Measurements from ENCODE around the gene FZD10.

FZD10 gene

DNA sequence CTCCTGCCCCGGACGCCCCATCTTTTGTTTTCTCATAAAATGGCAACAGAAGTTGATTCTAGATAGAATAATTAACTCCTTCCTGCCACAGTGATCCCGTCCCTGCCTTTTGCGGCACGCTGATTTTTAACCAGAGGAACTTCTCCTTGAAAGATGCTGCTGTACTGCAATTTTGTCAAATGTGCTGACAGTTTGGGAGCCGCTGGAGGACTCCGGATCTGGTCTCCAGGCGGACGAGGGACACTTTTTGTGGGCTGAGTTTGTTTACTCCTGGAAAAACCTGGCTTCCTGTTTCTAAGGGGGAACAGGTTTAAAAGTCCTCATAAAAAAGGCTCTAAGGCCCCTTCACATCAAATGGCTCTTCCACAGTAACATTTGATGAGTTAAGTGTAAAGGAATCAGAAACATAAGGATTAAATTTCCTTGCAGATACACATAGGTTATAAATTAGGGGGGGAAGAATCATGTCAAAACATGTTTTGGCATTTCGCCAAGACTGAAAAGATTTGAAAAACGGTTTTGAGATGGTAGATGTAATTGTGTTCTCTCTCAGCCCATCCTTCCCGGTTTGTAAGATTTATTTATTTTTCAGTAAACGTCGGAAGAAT lies 15.5 kb downstream of the FZD10 start:
- TF ChIP-seq, protein P1, sequence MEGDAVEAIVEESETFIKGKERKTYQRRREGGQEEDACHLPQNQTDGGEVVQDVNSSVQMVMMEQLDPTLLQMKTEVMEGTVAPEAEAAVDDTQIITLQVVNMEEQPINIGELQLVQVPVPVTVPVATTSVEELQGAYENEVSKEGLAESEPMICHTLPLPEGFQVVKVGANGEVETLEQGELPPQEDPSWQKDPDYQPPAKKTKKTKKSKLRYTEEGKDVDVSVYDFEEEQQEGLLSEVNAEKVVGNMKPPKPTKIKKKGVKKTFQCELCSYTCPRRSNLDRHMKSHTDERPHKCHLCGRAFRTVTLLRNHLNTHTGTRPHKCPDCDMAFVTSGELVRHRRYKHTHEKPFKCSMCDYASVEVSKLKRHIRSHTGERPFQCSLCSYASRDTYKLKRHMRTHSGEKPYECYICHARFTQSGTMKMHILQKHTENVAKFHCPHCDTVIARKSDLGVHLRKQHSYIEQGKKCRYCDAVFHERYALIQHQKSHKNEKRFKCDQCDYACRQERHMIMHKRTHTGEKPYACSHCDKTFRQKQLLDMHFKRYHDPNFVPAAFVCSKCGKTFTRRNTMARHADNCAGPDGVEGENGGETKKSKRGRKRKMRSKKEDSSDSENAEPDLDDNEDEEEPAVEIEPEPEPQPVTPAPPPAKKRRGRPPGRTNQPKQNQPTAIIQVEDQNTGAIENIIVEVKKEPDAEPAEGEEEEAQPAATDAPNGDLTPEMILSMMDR (IDR thresholded peaks at IDR 0.05; ENCODE audit: control extremely low read depth, extremely low read depth, low read depth, missing control alignments), result no peak
- CTCF ChIA-PET, result interaction anchor here (1.3 kb wide), 1 partner anchor 105 kb away, joined by 3 read pairs; no protein-coding TSS in a partner anchor

DNA sequence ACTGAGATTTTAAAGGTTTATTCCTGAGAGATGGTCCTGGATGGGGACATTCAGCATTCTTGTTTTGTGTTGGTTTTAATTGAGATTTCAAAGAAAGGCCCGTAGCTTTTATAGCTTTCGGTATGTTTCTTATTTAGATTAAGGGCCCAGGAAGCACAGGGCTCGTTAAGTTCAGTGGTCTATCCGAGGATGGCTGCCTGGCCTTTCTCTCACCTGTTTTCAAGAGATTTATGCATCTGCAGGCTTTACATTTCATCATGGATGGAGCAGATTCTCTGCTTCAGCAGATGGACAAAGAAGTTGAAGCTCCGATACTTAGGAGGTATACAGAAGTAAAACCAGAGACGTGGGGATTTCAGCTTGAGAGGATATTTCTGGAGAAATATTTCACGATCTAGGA lies 16.0 kb downstream of the FZD10 start:
- TF ChIP-seq, protein P1 (IDR thresholded peaks at IDR 0.05; ENCODE audit: control extremely low read depth, extremely low read depth, low read depth, missing control alignments), result no peak
- no peak for DNase-seq (ENCODE audit: extremely low spot score)
- ChIA-PET CTCF (interaction anchor here (1.3 kb wide), 1 partner anchor 105 kb away, joined by 3 read pairs; no protein-coding TSS in a partner anchor), POLR2A (no interaction called here)

More for the DNA sequence above, 15.5 kb downstream of the FZD10 start:
- DNase-seq (ENCODE audit: extremely low spot score), result no peak
- POLR2A ChIA-PET, result no interaction called here

DNA sequence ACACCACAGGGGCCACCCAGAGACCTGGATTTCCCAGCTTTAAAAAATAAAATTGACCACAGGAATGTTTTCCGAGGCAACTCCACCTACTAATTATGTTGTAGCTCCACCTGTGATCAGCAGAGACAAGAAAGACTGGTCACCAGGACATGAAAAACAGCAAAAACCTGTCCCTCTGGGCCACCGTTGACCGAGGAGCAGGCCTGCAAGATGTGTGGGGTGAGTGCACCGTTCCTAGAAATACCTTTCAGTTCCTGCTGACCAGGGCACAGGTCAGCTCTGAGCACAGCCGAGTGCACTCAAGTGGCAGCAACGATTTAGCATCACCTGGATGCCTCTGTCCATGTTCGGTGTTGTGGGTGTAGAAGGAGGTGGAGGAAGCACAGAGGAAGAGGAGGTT lies 16.9 kb downstream of the FZD10 start:
- DNase-seq (ENCODE audit: extremely low spot score), result no peak
- POLR2A ChIA-PET, result no interaction called here
- TF ChIP-seq, protein P1 (IDR thresholded peaks at IDR 0.05; ENCODE audit: control extremely low read depth, extremely low read depth, low read depth, missing control alignments), result no peak
- CTCF ChIA-PET, result interaction anchor here (1.3 kb wide), 1 partner anchor 106 kb away, joined by 3 read pairs; no protein-coding TSS in a partner anchor

DNA sequence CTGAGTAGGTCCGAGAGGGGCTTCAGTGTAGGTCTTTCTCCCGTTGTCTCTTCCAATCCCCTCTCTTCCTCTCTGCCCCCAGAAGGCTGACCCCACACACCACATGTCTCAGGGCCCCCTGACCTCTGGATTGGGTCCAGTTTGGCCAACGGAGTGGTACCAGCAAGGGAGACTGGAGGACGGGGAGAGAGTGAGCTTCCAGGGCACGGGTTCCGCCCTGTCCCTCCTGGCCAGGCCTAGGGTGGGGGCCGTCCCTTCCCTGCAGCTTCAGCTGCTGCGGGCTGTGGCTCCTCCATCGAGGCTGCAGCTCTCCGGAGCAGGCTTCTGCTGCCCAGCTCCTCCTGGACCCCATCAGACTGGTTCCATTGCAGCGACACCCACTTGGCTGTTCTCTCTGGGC lies 17.4 kb downstream of the FZD10 start:
- no peak for DNase-seq (ENCODE audit: extremely low spot score)
- ChIA-PET CTCF (no interaction called here), POLR2A (no interaction called here)
- TF ChIP-seq, protein P1 (IDR thresholded peaks at IDR 0.05; ENCODE audit: control extremely low read depth, extremely low read depth, low read depth, missing control alignments), result no peak

DNA sequence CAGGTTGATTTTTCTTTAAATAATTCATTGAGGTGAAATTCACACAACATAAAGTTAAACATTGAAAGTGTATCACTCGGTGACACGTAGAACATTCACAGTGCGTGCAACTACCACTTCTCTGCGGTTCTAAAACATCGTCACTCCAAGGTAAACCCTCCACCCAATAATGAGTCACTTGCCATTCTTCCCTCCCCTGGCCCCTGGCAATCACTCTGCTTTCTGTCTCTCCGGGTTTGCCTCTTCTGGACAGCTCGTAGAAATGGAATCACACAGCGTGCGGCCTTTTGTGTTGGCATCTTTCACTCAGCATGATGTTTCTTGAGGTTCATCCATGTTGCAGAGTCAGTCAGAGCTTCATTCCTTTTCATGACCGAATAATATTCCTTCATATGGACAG lies 18.9 kb downstream of the FZD10 start:
- POLR2A ChIA-PET, result no interaction called here
- TF ChIP-seq, protein P1 (IDR thresholded peaks at IDR 0.05; ENCODE audit: control extremely low read depth, extremely low read depth, low read depth, missing control alignments), result no peak
- CTCF ChIA-PET, result no interaction called here
- no peak for DNase-seq (ENCODE audit: extremely low spot score)

- TF ChIP-seq, protein P1 (IDR thresholded peaks at IDR 0.05; ENCODE audit: control extremely low read depth, extremely low read depth, low read depth, missing control alignments), result no peak
- DNase-seq (ENCODE audit: extremely low spot score), result no peak
- POLR2A ChIA-PET, result no interaction called here
- CTCF ChIA-PET, result no interaction called here
Observed at GRCh38 chr12:130183585-130184370, 21.5 kb downstream of the FZD10 start.

Data from GM10248 (cell line).